Right lobe of liver (tissue), 4 donors: ENCODE data around the gene RAI1.

Experiments
- POLR2A ChIP-seq: fragments of 450-650 bp; IDR thresholded peaks from one replicate; pipeline ENCODE4 v1.6.1; 2017; ENCODE audit warnings: antibody characterized with exemption, mild to moderate bottlenecking
- TF ChIP-seq, protein P1 (sequence below), 4 donors: fragments of 200-600 bp in 3 of 4; fragments of 450-650 bp in 1 of 4; IDR thresholded peaks; one replicate each; pipeline versions ENCODE4 v1.5.1 to v1.8.0; 2016 to 2022; ENCODE audit warnings: antibody characterized with exemption in 4 of 4, mild to moderate bottlenecking in 2 of 4
- donor health status: DM: no; HTN: no; CAD: no.
- donor health status: DM: no; HTN: no; CAD: no.
- donor health status: DM: no; HTN: yes; CAD: no.

- TF ChIP-seq, protein P1, sequence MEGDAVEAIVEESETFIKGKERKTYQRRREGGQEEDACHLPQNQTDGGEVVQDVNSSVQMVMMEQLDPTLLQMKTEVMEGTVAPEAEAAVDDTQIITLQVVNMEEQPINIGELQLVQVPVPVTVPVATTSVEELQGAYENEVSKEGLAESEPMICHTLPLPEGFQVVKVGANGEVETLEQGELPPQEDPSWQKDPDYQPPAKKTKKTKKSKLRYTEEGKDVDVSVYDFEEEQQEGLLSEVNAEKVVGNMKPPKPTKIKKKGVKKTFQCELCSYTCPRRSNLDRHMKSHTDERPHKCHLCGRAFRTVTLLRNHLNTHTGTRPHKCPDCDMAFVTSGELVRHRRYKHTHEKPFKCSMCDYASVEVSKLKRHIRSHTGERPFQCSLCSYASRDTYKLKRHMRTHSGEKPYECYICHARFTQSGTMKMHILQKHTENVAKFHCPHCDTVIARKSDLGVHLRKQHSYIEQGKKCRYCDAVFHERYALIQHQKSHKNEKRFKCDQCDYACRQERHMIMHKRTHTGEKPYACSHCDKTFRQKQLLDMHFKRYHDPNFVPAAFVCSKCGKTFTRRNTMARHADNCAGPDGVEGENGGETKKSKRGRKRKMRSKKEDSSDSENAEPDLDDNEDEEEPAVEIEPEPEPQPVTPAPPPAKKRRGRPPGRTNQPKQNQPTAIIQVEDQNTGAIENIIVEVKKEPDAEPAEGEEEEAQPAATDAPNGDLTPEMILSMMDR (IDR thresholded peaks at IDR 0.05) = no peak
- TF ChIP-seq POLR2A = no peak
These were observed 164.7 kb downstream of the RAI1 start for GRCh38 chr17:17846003-17846402.
